ENCODE results near the gene GLYATL3.
"Not testable (repeated sequence)": the region's sequence is repeated elsewhere in the genome, so short reads cannot be mapped to it uniquely, and the experiment has no call there.

The GLYATL3 gene
- total RNA-seq = 0 reads per million in 2 donors

- DNase-seq = no peak
These were observed at the start of gene GLYATL3 for GRCh38 chr6:49499623-49500022. GLYATL3 (plus strand) TSS chr6:49499923; CDS start chr6:49511991, 12,068 bp downstream.

GRCh38 chr6:49453221-49453620 is 46.5 kb upstream of the GLYATL3 start:
- no peak for DNase-seq

GRCh38 chr6:49454787-49455709 is 44.7 kb upstream of the GLYATL3 start:
- no peak for DNase-seq

GRCh38 chr6:49457771-49458170 is 42.0 kb upstream of the GLYATL3 start:
- no peak for DNase-seq

- DNase-seq = no peak
These were observed 37.7 kb upstream of the GLYATL3 start for GRCh38 chr6:49462071-49462470.

- no peak for DNase-seq
These were observed 37.2 kb upstream of the GLYATL3 start for GRCh38 chr6:49462599-49462926.

- peak; percentile 81 for DNase-seq
These were observed 36.7 kb upstream of the GLYATL3 start, which contains the start of the genes CENPQ and MMUT for GRCh38 chr6:49462927-49463611. CENPQ (plus strand) TSS chr6:49463370; CDS start chr6:49470177, 6,807 bp downstream. MMUT (minus strand) TSS chr6:49463253; CDS start chr6:49459466, 3,787 bp downstream.

GRCh38 chr6:49463612-49463967 is 36.1 kb upstream of the GLYATL3 start:
- DNase-seq = no peak

GRCh38 chr6:49464691-49465090 is 35.0 kb upstream of the GLYATL3 start:
- DNase-seq = no peak

- DNase-seq = no peak
These were observed 31.7 kb upstream of the GLYATL3 start for GRCh38 chr6:49468042-49468441.

GRCh38 chr6:49476564-49476963 is 23.2 kb upstream of the GLYATL3 start:
- not testable (repeated sequence) for DNase-seq

- no peak for DNase-seq
These were observed 20.3 kb upstream of the GLYATL3 start for GRCh38 chr6:49479308-49479970.

- not testable (repeated sequence) for DNase-seq
These were observed 17.9 kb upstream of the GLYATL3 start for GRCh38 chr6:49481846-49482245.

- not testable (repeated sequence) for DNase-seq
These were observed 16.3 kb upstream of the GLYATL3 start for GRCh38 chr6:49483380-49483779.

- DNase-seq = no peak
These were observed 9.1 kb upstream of the GLYATL3 start for GRCh38 chr6:49490633-49491032.

GRCh38 chr6:49497304-49497703 is 2.4 kb upstream of the GLYATL3 start:
- no peak for DNase-seq

GRCh38 chr6:49499126-49499525 is 597 bp upstream of the GLYATL3 start:
- DNase-seq = no peak

- DNase-seq = no peak
These were observed 4.9 kb downstream of the GLYATL3 start for GRCh38 chr6:49504666-49505065.

- no peak for DNase-seq
These were observed 6.9 kb downstream of the GLYATL3 start for GRCh38 chr6:49506569-49507111.

- no peak for DNase-seq
These were observed 9.6 kb downstream of the GLYATL3 start for GRCh38 chr6:49509342-49509741.

GRCh38 chr6:49513153-49513989 is 13.6 kb downstream of the GLYATL3 start:
- no peak for DNase-seq

Measured in T-helper 9 cell (primary cell).